Measurements from ENCODE around the gene NOP9.

Gene NOP9

GRCh38 chr14:24284501-24285035 is 15.1 kb upstream of the NOP9 start:
- no peak for DNase-seq

GRCh38 chr14:24285351-24285750 is 14.3 kb upstream of the NOP9 start:
- DNase-seq = no peak

GRCh38 chr14:24286996-24287395 is 12.7 kb upstream of the NOP9 start:
- no peak for DNase-seq

- no peak for DNase-seq
These were observed 9.9 kb upstream of the NOP9 start for GRCh38 chr14:24289649-24290280.

GRCh38 chr14:24290746-24291145 is 8.9 kb upstream of the NOP9 start:
- DNase-seq = no peak

GRCh38 chr14:24291446-24292117 is 8.1 kb upstream of the NOP9 start:
- DNase-seq = no peak

- DNase-seq = no peak
These were observed 7.4 kb upstream of the NOP9 start for GRCh38 chr14:24292118-24292807.

GRCh38 chr14:24293525-24293924 is 6.1 kb upstream of the NOP9 start:
- no peak for DNase-seq

GRCh38 chr14:24296341-24297157 is 3.1 kb upstream of the NOP9 start:
- peak; percentile 83 for DNase-seq

- DNase-seq = no peak
These were observed 2.3 kb upstream of the NOP9 start for GRCh38 chr14:24297190-24297964.

- DNase-seq = no peak
These were observed 777 bp upstream of the NOP9 start for GRCh38 chr14:24298892-24299254.

- DNase-seq = no peak
These were observed 803 bp downstream of the NOP9 start for GRCh38 chr14:24300326-24300980.

GRCh38 chr14:24304019-24304387 is 4.4 kb downstream of the NOP9 start:
- DNase-seq = no peak

GRCh38 chr14:24307156-24307574 is 7.5 kb downstream of the NOP9 start:
- no peak for DNase-seq

GRCh38 chr14:24307575-24308341 is 8.1 kb downstream of the NOP9 start, which contains the start of gene CIDEB:
Gene CIDEB, minus strand, starts transcription at chr14:24307977. Its CDS starts 119 bp downstream, at chr14:24307858.
- DNase-seq = peak; percentile 74

- DNase-seq = no peak
These were observed 8.9 kb downstream of the NOP9 start for GRCh38 chr14:24308342-24309124.

GRCh38 chr14:24309538-24310264 is 10.1 kb downstream of the NOP9 start, which contains the start of gene LTB4R2:
Gene LTB4R2, plus strand, starts transcription at chr14:24310140. Its CDS starts 525 bp downstream, at chr14:24310665.
- no peak for DNase-seq

- no peak for DNase-seq
These were observed 10.6 kb downstream of the NOP9 start for GRCh38 chr14:24310265-24310645.
